Measurements from ENCODE around the gene TPM1.

The TPM1 gene

GRCh38 chr15:63076714-63077046 lies 34.1 kb downstream of the TPM1 start:
- Mint-ChIP-seq H3K9me3 (no peaks in the 10 kb centered on the region), H3K27me3 (peaks cover 0 to 19% of the 10 kb centered on the region in 2 donors), H3K27ac (no peak overlapping the region), H3K4me1 (no peaks in the 10 kb centered on the region), H3K4me3 (no peak overlapping the region), H3K36me3 (no peaks in the 10 kb centered on the region)
- ATAC-seq (replicated peaks) (no peak), DNase-seq (no peak)

GRCh38 chr15:63077952-63078351 lies 35.4 kb downstream of the TPM1 start:
- no peaks in the 10 kb centered on the region for H3K36me3 Mint-ChIP-seq
- no peak overlapping the region for H3K4me3 Mint-ChIP-seq
- H3K27me3 Mint-ChIP-seq, result peaks cover 0 to 22% of the 10 kb centered on the region in 2 donors
- H3K4me1 Mint-ChIP-seq, result no peaks in the 10 kb centered on the region
- H3K9me3 Mint-ChIP-seq, result no peaks in the 10 kb centered on the region
- ATAC-seq (replicated peaks), result no peak
- H3K27ac Mint-ChIP-seq, result no peak overlapping the region
- DNase-seq, result no peak

- H3K36me3 Mint-ChIP-seq, result no peaks in the 10 kb centered on the region
- DNase-seq (no peak), ATAC-seq (replicated peaks) (no peak)
- no peaks in the 10 kb centered on the region for H3K9me3 Mint-ChIP-seq
- peaks cover 0 to 27% of the 10 kb centered on the region in 2 donors for H3K27me3 Mint-ChIP-seq
- H3K4me1 Mint-ChIP-seq, result no peaks in the 10 kb centered on the region
- no peak overlapping the region for H3K27ac Mint-ChIP-seq
- no peak overlapping the region for H3K4me3 Mint-ChIP-seq
Observed at GRCh38 chr15:63079947-63080626, 37.5 kb downstream of the TPM1 start.

GRCh38 chr15:63080634-63081250 lies 38.2 kb downstream of the TPM1 start:
- H3K4me3 Mint-ChIP-seq, result no peak overlapping the region

GRCh38 chr15:63082366-63082765 lies 39.8 kb downstream of the TPM1 start:
- Mint-ChIP-seq H3K4me3 (no peak overlapping the region), H3K9me3 (no peaks in the 10 kb centered on the region), H3K27me3 (peaks cover 0 to 21% of the 10 kb centered on the region in 2 donors), H3K4me1 (no peaks in the 10 kb centered on the region), H3K36me3 (no peaks in the 10 kb centered on the region), H3K27ac (no peak overlapping the region)
- ATAC-seq (replicated peaks), result no peak
- no peak for DNase-seq

More at GRCh38 chr15:63080634-63081250, 38.2 kb downstream of the TPM1 start:
- ATAC-seq (replicated peaks) (no peak), DNase-seq (no peak)
- no peak overlapping the region for H3K27ac Mint-ChIP-seq
- peaks cover 0 to 27% of the 10 kb centered on the region in 2 donors for H3K27me3 Mint-ChIP-seq
- H3K9me3 Mint-ChIP-seq, result no peaks in the 10 kb centered on the region
- no peaks in the 10 kb centered on the region for H3K4me1 Mint-ChIP-seq
- H3K36me3 Mint-ChIP-seq, result no peaks in the 10 kb centered on the region

- Mint-ChIP-seq H3K9me3 (no peaks in the 10 kb centered on the region), H3K4me3 (no peak overlapping the region), H3K27ac (no peak overlapping the region), H3K27me3 (peaks cover 0 to 21% of the 10 kb centered on the region in 2 donors), H3K36me3 (no peaks in the 10 kb centered on the region), H3K4me1 (no peaks in the 10 kb centered on the region)
- DNase-seq (no peak), ATAC-seq (replicated peaks) (no peak)
Observed at GRCh38 chr15:63083044-63083443, 40.5 kb downstream of the TPM1 start.

- no peaks in the 10 kb centered on the region for H3K36me3 Mint-ChIP-seq
- no peak overlapping the region for H3K27ac Mint-ChIP-seq
- no peaks in the 10 kb centered on the region for H3K4me1 Mint-ChIP-seq
- no peaks in the 10 kb centered on the region for H3K9me3 Mint-ChIP-seq
- DNase-seq, result no peak
- peaks cover 0 to 21% of the 10 kb centered on the region in 2 donors for H3K27me3 Mint-ChIP-seq
- no peak for ATAC-seq (replicated peaks)
- no peak overlapping the region for H3K4me3 Mint-ChIP-seq
Observed at GRCh38 chr15:63083541-63083940, 41.0 kb downstream of the TPM1 start.

GRCh38 chr15:63084806-63085205 lies 42.3 kb downstream of the TPM1 start:
- H3K4me3 Mint-ChIP-seq, result no peak overlapping the region
- no peaks in the 10 kb centered on the region for H3K9me3 Mint-ChIP-seq
- DNase-seq, result no peak
- no peaks in the 10 kb centered on the region for H3K36me3 Mint-ChIP-seq
- ATAC-seq (replicated peaks), result no peak
- peaks cover 0 to 4% of the 10 kb centered on the region in 2 donors for H3K4me1 Mint-ChIP-seq
- peaks cover 0 to 23% of the 10 kb centered on the region in 2 donors for H3K27me3 Mint-ChIP-seq
- H3K27ac Mint-ChIP-seq, result no peak overlapping the region

GRCh38 chr15:63085289-63085688 lies 42.7 kb downstream of the TPM1 start:
- no peak overlapping the region for H3K27ac Mint-ChIP-seq
- DNase-seq, result no peak
- H3K27me3 Mint-ChIP-seq, result peaks cover 0 to 19% of the 10 kb centered on the region in 2 donors
- ATAC-seq (replicated peaks), result no peak
- no peaks in the 10 kb centered on the region for H3K36me3 Mint-ChIP-seq
- H3K9me3 Mint-ChIP-seq, result no peaks in the 10 kb centered on the region
- H3K4me1 Mint-ChIP-seq, result peaks cover 0 to 4% of the 10 kb centered on the region in 2 donors
- no peak overlapping the region for H3K4me3 Mint-ChIP-seq

- no peaks in the 10 kb centered on the region for H3K36me3 Mint-ChIP-seq
- no peak overlapping the region for H3K4me3 Mint-ChIP-seq
- peaks cover 0 to 11% of the 10 kb centered on the region in 2 donors for H3K27me3 Mint-ChIP-seq
- no peak for DNase-seq
- no peak overlapping the region for H3K27ac Mint-ChIP-seq
- H3K4me1 Mint-ChIP-seq, result peaks cover 0 to 4% of the 10 kb centered on the region in 2 donors
- no peaks in the 10 kb centered on the region for H3K9me3 Mint-ChIP-seq
- no peak for ATAC-seq (replicated peaks)
Observed at GRCh38 chr15:63086271-63086670, 43.7 kb downstream of the TPM1 start.

GRCh38 chr15:63086947-63087346 lies 44.4 kb downstream of the TPM1 start:
- ATAC-seq (replicated peaks) (no peak), DNase-seq (no peak)
- peaks cover 0 to 11% of the 10 kb centered on the region in 2 donors for H3K27me3 Mint-ChIP-seq
- H3K36me3 Mint-ChIP-seq, result no peaks in the 10 kb centered on the region
- H3K4me3 Mint-ChIP-seq, result no peak overlapping the region
- H3K4me1 Mint-ChIP-seq, result peaks cover 0 to 4% of the 10 kb centered on the region in 2 donors
- no peaks in the 10 kb centered on the region for H3K9me3 Mint-ChIP-seq
- H3K27ac Mint-ChIP-seq, result no peak overlapping the region

- no peak for ATAC-seq (replicated peaks)
- no peak for DNase-seq
- Mint-ChIP-seq H3K36me3 (no peaks in the 10 kb centered on the region), H3K4me3 (no peak overlapping the region), H3K4me1 (peaks cover 5 to 7% of the 10 kb centered on the region in 2 donors), H3K27ac (no peak overlapping the region), H3K27me3 (peaks cover 0 to 4% of the 10 kb centered on the region in 2 donors), H3K9me3 (no peaks in the 10 kb centered on the region)
Observed at GRCh38 chr15:63088533-63089245, 46.1 kb downstream of the TPM1 start.

- H3K9me3 Mint-ChIP-seq, result no peaks in the 10 kb centered on the region
- H3K4me3 Mint-ChIP-seq, result no peak overlapping the region
- DNase-seq (no peak), ATAC-seq (replicated peaks) (no peak)
- peaks cover 0 to 4% of the 10 kb centered on the region in 2 donors for H3K27me3 Mint-ChIP-seq
- H3K27ac Mint-ChIP-seq, result no peak overlapping the region
- peaks cover 6 to 7% of the 10 kb centered on the region in 2 donors for H3K4me1 Mint-ChIP-seq
- H3K36me3 Mint-ChIP-seq, result no peaks in the 10 kb centered on the region
Observed at GRCh38 chr15:63089260-63090043, 46.9 kb downstream of the TPM1 start.

- Mint-ChIP-seq H3K4me1 (peaks cover 6 to 7% of the 10 kb centered on the region in 2 donors), H3K9me3 (no peaks in the 10 kb centered on the region), H3K27me3 (peaks cover 0 to 4% of the 10 kb centered on the region in 2 donors), H3K36me3 (no peaks in the 10 kb centered on the region), H3K4me3 (no peak overlapping the region), H3K27ac (no peak overlapping the region)
- no peak for ATAC-seq (replicated peaks)
- no peak for DNase-seq
Observed at GRCh38 chr15:63090472-63090871, 47.9 kb downstream of the TPM1 start.

Measured in stimulated activated naive B cell treated with anti-CD40 and anti-IgM and Interleukin-4, amounts not matched to agents 10 μg/mL and 1 μg/mL and 100 μg/mL, for 72 hours (primary cell).